ENCODE results near the gene PCBP3. TPM values are rescaled to one million over a fixed set of nuclear protein-coding genes. Genes with fewer than 3 reads are reported as not detected.

The PCBP3 gene
- total and polyA plus RNA-seq, 2 of the 8 experiments (the other 6 are each of a cell fraction or from before 2014, with no cell fraction given), result 3.5 to 6.3 TPM

DNA sequence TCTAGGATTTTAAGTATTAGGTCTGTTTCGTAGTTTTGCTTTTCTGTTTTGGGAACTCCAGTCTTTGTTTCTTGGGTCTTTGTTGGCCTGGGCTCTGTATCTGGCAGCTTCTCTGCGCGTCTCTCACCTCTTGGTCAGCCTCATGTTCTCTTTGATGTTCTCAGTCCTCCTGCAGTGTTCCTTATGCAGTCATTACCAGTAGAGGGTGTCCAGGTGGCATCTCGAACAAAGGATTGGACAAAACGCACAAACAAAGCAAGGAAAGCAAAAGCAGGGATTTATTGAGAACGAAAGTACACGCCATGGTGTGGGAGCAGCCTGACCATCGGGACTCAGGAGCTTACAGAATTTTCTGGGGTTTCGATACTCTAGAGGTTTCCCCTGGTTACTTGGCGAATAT lies 204.3 kb downstream of the PCBP3 start:
- no peak overlapping the region for H3K18ac ChIP-seq (ENCODE audit: extremely low read depth, low read length)
- TF ChIP-seq POLR2AphosphoS5 (IDR thresholded peaks at IDR 0.05; ENCODE audit: low read depth, low read length) (no peak), EZH2 (IDR thresholded peaks at IDR 0.05; ENCODE audit: low read depth, low read length, severe bottlenecking) (no peak), POU5F1 (IDR thresholded peaks at IDR 0.05; ENCODE audit: low read depth, low read length) (no peak), CTCF (IDR thresholded peaks at IDR 0.05; ENCODE audit: control extremely low read depth in 1 of 3, insufficient read depth in 1 of 3, low read depth in 1 of 3, low read length in 3 of 3) (no peak), RNF2 (IDR thresholded peaks at IDR 0.05; ENCODE audit: borderline replicate concordance, low read depth, low read length, missing control alignments, poor library complexity, severe bottlenecking) (no peak), ATF3 (IDR thresholded peaks at IDR 0.05; ENCODE audit: insufficient read depth, low read depth, low read length) (no peak)
- TF ChIP-seq, protein P1, sequence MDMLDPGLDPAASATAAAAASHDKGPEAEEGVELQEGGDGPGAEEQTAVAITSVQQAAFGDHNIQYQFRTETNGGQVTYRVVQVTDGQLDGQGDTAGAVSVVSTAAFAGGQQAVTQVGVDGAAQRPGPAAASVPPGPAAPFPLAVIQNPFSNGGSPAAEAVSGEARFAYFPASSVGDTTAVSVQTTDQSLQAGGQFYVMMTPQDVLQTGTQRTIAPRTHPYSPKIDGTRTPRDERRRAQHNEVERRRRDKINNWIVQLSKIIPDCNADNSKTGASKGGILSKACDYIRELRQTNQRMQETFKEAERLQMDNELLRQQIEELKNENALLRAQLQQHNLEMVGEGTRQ (IDR thresholded peaks at IDR 0.05; ENCODE audit: low read length), result no peak
- TF ChIP-seq, protein P2, sequence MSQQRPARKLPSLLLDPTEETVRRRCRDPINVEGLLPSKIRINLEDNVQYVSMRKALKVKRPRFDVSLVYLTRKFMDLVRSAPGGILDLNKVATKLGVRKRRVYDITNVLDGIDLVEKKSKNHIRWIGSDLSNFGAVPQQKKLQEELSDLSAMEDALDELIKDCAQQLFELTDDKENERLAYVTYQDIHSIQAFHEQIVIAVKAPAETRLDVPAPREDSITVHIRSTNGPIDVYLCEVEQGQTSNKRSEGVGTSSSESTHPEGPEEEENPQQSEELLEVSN (IDR thresholded peaks at IDR 0.05), result no peak

More for the DNA sequence above, 204.3 kb downstream of the PCBP3 start:
- H3K23ac ChIP-seq (ENCODE audit: insufficient read length), result no peak overlapping the region
- H2AK5ac ChIP-seq (ENCODE audit: low read depth, low read length), result no peak overlapping the region
- H4K8ac ChIP-seq (ENCODE audit: extremely low read depth, insufficient read depth, low read length), result no peak overlapping the region
- H2BK5ac ChIP-seq (ENCODE audit: low read depth, low read length), result no peak overlapping the region
- no peak overlapping the region for H3K14ac ChIP-seq (ENCODE audit: insufficient read length)
- H2AFZ ChIP-seq (ENCODE audit: low read length), result no peak overlapping the region
- H3K4me1 ChIP-seq (replicated peaks in 1 of 4; ENCODE audit: control insufficient read depth in 3 of 4, insufficient read depth in 4 of 4, low read length in 3 of 4), result peaks cover 0 to 3% (median under 1%) of the 10 kb centered on the region in 4 experiments; a peak in 3 of 7 replicates
- no peak overlapping the region for H4K91ac ChIP-seq (replicated peaks; ENCODE audit: insufficient read length, low read length)
- H3K4ac ChIP-seq (replicated peaks; ENCODE audit: insufficient read length, low read depth, low read length), result no peak overlapping the region
- no peaks in the 10 kb centered on the region for H3K79me2 ChIP-seq (ENCODE audit: control insufficient read depth in 1 of 2, insufficient read depth in 2 of 2, low read length in 2 of 2)
- no peaks in the 10 kb centered on the region for H3K23me2 ChIP-seq (ENCODE audit: low read depth, low read length)
- no peak overlapping the region for H3K27ac ChIP-seq (ENCODE audit: low read depth, low read length)
- 92% methylated on average over 10 of the region's 10 CpGs; no CpG with 5 or more reads in 1 of the 2 experiments for WGBS, 2 experiments (ENCODE audit: extremely low coverage in 1 of 2, insufficient coverage in 1 of 2, insufficient read length in 1 of 2, insufficient replicate concordance in 2 of 2, low coverage in 1 of 2, low lambda C conversion rate in 2 of 2, missing lambda C conversion rate in 1 of 2)
- POLR2A ChIA-PET (ENCODE audit: partially characterized antibody), result interaction anchor here (1.1 kb wide), 1 partner anchor 8 kb away, joined by 3 read pairs; no protein-coding TSS in a partner anchor
- no peak overlapping the region for H2BK120ac ChIP-seq (replicated peaks; ENCODE audit: low read depth, low read length)
- H4K5ac ChIP-seq (ENCODE audit: insufficient read length, low read depth, low read length), result no peak overlapping the region
- H3K79me1 ChIP-seq (ENCODE audit: low read depth, low read length), result no peaks in the 10 kb centered on the region
- no peak overlapping the region for H2BK15ac ChIP-seq (ENCODE audit: low read length)
- no peaks in the 10 kb centered on the region for H3K36me3 ChIP-seq (ENCODE audit: control insufficient read depth in 2 of 4, insufficient read depth in 4 of 4, low read length in 3 of 4)
- CTCF ChIA-PET (ENCODE audit: partially characterized antibody), result interaction anchor here (1.1 to 1.6 kb wide), 4 partner anchors 12 to 122 kb away, joined by 3 to 7 read pairs (median 4); no protein-coding TSS in a partner anchor
- H4K20me1 ChIP-seq (replicated peaks in 1 of 2; ENCODE audit: control insufficient read depth in 1 of 2, insufficient read depth in 2 of 2, low read length in 2 of 2), result peaks cover 0 to 1% of the 10 kb centered on the region in 2 experiments
- no peak overlapping the region for H2BK12ac ChIP-seq (ENCODE audit: low read depth, low read length)
- no peak overlapping the region for H3K56ac ChIP-seq (replicated peaks; ENCODE audit: insufficient read length, low read depth, low read length)
- H2BK20ac ChIP-seq (ENCODE audit: low read length), result no peak overlapping the region
- peak overlapping the region in 1 of 4 experiments; percentile 9; a peak in 1 of 7 replicates for H3K9ac ChIP-seq (replicated peaks in 1 of 4; ENCODE audit: extremely low read depth in 1 of 4, low read depth in 3 of 4, low read length in 3 of 4)
- FAIRE-seq (no peak), DNase-seq (ENCODE audit: low read depth in 1 of 2, low spot score in 2 of 2) (no peak)
- no peaks in the 10 kb centered on the region for H3K9me3 ChIP-seq (ENCODE audit: insufficient read depth in 2 of 2, low read depth in 1 of 2, low read length in 1 of 2)
- no peak overlapping the region for H3K4me2 ChIP-seq (ENCODE audit: insufficient read depth in 1 of 2, low read depth in 2 of 2, low read length in 2 of 2)
- H3K27me3 ChIP-seq (replicated peaks in 1 of 4; ENCODE audit: control insufficient read depth in 3 of 4, extremely low read depth in 1 of 4, insufficient read depth in 3 of 4, low read length in 3 of 4), result no peaks in the 10 kb centered on the region; a peak in 2 of 7 replicates
- H3K4me3 ChIP-seq (ENCODE audit: extremely low read depth in 1 of 4, insufficient read depth in 2 of 4, low read depth in 3 of 4, low read length in 4 of 4), result no peak overlapping the region
